GM19043 (cell line): ENCODE measurements around the gene RREB1.
A peak's percentile ranks its signal among the peaks of the same experiment; 100 is the strongest.

Source experiments
- ATAC-seq: cut with Tn5 transposase; IDR thresholded peaks from one replicate; pipeline ENCODE4 v1.9.1; 2021; ENCODE audit warnings: low read depth; ENCODE audit not compliant: unreplicated experiment

RREB1 gene

DNA sequence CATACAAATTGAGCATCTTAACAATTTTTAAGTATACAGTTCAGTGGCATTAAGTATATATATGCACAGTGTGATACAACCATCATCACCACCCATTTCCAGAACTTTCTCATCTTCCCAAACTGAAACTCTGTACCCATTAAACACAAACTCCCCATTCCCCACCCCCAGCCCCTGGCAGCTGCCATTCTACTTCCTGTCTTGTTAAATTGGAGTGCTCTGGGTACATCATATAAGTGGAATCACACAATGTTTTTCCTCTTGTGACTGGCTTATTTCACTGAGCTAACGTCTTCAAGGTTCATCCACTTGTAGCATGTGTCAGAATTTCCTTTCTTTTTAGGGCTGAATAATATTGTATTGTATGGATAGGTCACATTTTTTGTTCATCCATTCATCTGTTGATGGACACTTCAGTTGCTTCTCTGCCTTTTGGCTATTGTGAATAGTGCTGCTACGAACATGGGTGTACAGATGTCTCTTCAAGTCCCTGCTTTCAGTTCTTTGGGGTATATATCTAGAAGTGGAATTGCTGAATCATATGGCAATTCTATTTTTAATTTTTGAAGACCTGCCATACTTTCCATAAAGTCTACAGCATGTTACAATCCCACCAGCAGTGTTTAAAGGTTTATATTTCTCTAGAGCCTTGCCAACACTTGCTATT is 19.6 kb upstream of the RREB1 start:
- no peak for ATAC-seq

DNA sequence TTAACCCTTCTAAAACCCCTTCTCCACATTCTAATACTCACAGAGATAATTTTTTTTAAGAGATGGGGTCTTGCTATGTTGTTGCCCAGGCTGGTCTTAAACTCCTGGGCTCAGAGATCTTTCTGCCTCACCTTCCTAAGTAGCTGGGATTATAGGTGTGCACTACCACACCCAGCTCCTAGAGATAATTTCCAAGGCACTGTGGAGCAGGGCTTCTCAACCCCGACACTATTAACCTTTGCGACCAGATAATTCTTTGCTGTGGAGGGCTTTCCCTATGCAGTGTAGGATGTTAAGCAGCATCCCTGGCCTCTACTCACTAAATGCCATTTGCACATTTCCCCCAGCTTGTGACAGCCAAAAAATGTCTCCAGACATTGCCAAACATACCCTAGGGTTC is 8.8 kb upstream of the RREB1 start:
- ATAC-seq: no peak

GRCh38 chr6:7100072-7100752 is 7.5 kb upstream of the RREB1 start:
- ATAC-seq: peak; percentile 77

DNA sequence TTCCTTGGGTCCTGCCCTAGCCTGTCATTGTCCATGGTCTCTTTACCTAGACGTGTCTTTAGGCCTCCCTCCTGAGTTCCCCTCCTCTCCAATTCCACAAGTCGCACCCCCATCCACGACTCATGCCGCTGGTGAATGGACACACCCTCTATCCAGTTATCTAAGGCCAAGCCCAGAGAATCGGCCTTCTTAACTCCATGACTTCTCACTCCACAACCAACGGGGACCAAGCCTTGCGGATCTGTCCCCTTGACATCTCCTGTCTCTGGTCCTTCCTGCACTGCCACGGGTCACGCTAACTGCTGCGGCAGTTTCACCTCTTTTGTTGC is 7.0 kb upstream of the RREB1 start:
- ATAC-seq: no peak

DNA sequence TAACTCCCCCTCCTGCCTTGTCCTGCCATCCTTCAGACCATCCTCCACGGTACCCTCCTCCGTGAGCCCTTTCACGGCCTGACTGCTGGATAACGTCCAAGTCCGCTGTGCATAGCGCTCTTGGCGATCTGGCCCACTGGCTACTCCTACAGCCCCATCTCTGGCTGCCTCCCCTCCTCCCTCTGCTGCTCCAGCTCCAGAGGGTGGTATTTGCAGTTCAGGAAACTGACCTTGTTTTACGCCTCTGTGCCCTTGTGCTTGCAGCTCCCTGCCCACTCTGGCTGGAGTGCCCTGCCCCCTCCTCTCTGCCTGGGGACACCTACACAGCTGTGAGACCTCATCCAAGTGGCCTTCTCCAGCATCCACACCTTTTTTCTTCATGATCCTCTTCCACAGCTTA is 6.5 kb upstream of the RREB1 start:
- no peak for ATAC-seq

GRCh38 chr6:7104752-7105151 is 3.0 kb upstream of the RREB1 start:
- no peak for ATAC-seq

GRCh38 chr6:7106215-7106751 is 1.5 kb upstream of the RREB1 start:
- no peak for ATAC-seq

GRCh38 chr6:7106752-7107577 is 796 bp upstream of the RREB1 start:
- peak; percentile 23 for ATAC-seq

GRCh38 chr6:7108196-7108963 is 619 bp downstream of the RREB1 start:
- ATAC-seq: no peak

DNA sequence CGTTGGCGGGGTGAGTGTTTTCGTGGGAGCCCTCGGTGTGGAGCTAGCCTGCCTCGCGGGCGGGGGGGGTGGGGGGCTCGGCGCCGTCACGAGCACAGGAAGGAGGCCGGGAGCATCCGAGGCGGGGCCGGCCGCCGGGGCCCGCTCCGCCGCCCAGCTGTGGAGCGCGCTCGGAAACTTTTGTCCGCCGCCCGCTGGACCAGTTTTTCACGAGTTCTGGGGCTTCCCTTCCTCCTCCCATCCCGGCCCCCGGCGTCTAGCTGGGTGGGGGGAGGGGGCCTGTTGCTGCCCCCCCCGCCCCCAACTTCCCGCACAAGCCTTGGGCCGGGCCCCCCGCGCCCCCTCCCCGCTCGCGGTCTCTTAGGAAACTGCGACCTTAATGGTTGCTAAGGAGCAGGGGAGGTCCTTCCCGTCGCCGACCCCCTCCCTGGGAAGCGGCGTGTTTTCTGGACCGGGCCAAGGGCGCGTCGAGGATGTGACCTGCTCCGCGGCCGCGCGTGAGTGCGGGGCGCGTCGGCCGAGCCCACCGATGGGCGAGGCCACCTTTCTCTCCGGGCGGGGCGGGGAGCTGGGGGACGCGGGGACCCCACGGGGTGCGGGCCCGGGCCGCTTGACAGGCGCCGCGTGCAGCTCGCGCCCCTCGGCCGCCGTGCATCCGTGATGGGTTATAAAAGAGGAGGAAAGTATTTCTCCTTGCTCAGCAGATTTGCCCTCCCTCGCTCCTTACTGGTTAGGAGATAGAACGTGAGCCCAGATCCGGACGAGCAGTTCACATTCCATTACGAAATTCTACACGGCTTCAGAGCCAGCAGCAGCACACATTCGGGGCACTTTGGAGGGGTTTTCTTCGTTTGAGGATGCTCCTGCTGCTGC is 1.4 kb downstream of the RREB1 start:
- ATAC-seq: no peak

DNA sequence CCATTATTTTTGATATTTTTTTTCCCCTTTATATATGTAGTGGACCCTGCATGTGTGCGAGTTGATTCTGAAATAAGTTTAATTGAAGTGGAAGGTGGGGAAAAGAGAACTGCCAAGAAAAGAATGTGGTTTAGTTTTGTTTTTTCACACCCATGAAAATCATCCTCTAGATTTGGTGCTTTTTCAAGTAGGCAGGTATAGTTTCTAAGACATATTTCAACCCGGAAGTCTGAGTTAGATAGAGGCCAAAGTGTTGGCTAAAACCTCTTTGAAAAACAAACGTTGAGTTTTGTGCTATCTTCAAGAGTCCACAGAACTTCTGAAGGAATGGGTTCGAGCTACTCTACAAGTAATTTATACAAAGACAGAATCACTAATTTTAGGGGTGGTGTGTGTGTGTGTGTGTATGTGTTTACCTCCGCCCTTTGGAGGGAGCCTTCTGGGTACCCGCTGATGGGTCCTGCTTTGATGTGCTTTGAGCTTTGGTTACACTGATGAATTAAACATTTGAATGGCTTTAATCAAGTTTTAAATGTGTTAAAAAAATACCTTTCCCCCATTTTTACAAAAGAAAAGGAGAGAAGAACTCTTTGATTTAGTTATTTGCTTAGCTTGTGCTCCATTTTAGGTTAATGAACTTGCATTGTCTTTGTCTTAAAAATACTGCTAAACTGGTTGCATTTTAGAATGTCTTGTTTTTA is 2.5 kb downstream of the RREB1 start:
- no peak for ATAC-seq

- no peak for ATAC-seq
Measured at GRCh38 chr6:7111095-7111690, 3.4 kb downstream of the RREB1 start.

DNA sequence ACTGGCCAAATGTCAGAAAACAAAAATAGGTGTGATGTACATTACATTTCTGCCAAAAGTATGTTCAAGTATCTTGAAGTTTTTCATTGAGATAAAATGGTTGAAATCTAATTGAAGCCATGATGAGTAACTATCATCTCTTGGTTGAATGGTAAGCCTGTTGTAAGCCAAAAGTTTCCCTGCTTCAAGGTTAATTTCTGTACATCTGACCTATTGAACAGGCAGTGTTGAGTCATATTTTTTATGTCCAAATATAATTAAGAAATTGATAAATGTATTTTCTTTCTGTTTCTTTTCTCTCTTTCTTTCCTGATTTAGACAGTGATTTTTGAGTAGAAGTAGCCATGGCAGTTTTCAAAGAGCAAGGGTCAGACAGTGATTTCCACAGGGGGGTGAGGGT is 4.4 kb downstream of the RREB1 start:
- ATAC-seq: no peak

DNA sequence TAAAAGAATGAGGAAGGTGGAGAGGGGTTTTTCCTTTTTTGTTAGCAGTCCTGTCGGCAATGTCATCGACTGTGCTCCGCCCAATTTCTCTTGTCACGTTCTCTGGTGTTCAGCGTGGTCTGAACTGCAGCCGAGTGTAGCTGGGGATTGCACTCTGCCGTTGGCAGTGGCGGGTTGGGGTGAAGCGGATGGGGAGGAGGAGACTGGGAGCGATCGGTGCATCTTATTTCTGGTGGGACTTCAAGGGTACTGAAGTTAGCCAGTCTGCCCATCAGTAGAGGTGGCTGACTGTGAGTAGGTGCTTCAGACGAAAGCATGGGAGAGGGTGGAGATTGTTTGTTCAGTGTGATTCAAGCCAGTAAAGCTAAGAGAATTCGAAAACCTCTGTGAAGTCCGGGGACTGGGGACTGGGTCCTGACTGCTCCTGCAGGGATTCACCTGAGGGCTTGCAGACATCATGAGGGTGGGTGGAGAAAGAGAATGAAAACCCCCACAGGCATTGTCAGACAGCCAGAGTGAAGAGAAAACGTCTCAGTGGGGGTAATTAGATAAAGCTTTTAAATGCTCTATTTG is 5.1 kb downstream of the RREB1 start:
- no peak for ATAC-seq

- no peak for ATAC-seq
Measured at GRCh38 chr6:7114744-7115458, 7.1 kb downstream of the RREB1 start.

DNA sequence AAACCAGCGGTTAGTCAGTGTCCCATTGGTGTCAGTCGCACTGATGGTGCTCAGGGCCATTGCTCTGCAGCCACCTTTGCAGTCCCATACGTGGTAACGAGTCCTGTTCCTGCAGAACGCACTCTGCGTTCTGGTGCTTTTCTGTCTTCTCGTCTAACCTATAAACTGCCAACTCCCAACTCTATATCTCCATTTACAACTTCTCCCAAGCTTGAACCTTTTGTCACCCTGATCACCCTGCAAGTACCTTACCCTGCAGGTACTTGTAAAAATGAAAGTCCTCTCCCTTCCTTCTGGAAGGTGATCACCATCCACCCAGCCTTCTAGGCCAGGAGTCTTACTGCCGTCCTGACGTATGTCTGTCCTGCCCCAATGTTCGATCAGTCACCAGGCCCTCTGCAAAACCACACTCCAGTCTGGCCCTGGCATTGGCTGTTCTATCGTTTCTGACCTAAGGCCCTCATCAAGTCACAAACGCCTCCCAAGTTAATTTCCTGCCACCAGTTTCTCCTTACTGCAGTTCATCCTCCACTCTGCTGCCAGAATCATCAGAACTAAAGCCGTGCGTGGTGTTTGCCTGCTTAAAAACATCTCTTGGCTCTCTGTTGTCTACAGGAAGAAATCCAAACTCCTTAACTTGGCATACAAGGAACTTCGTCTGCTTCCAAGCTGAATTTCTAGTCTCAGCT is 7.9 kb downstream of the RREB1 start:
- ATAC-seq: no peak

GRCh38 chr6:7119272-7119801 is 11.6 kb downstream of the RREB1 start:
- ATAC-seq: no peak
